ENCODE data around the gene UTP25. TPM values are rescaled to one million over a fixed set of nuclear protein-coding genes. Genes with fewer than 3 reads are reported as not detected.

UTP25 gene
- total and polyA plus RNA-seq, 12 donors: 2.2 to 11.6 (median 7.8) TPM

- intact Hi-C loops (cut with DNase I): no loop called here
- no peaks in the 10 kb centered on the region for H3K9me3 ChIP-seq (replicated peaks in 1 of 3)
- no peak overlapping the region for H3K27ac ChIP-seq
- no peak for DNase-seq
- TF ChIP-seq POLR2A (IDR thresholded peaks at IDR 0.05): no peak
- TF ChIP-seq CTCF (IDR thresholded peaks at IDR 0.05): no peak
- peaks cover 10 to 25% of the 10 kb centered on the region in 2 donors for H3K4me1 ChIP-seq (replicated peaks in 1 of 2)
- H3K4me3 ChIP-seq: no peak overlapping the region
- 80 to 88% (median 83%) methylated on average over 9 of the region's 9 CpGs for WGBS, 4 donors
- H3K36me3 ChIP-seq (replicated peaks in 1 of 2): peaks cover 0 to 6% of the 10 kb centered on the region in 2 donors
- H3K27me3 ChIP-seq: no peaks in the 10 kb centered on the region
Observed at GRCh38 chr1:209797978-209798639, 29.7 kb upstream of the UTP25 start.

- H3K27me3 ChIP-seq: no peaks in the 10 kb centered on the region
- 48 to 59% (median 56%) methylated on average over 5 of the region's 5 CpGs for WGBS, 4 donors
- peak overlapping the region in 4 of 5 donors; percentile 39 to 75 (median 68) for H3K27ac ChIP-seq
- intact Hi-C loops (cut with DNase I): no loop called here
- peak; percentile 37 to 70 (median 51) for DNase-seq
- H3K4me1 ChIP-seq (replicated peaks in 1 of 2): peaks cover 15 to 31% of the 10 kb centered on the region in 2 donors
- no peaks in the 10 kb centered on the region for H3K36me3 ChIP-seq (replicated peaks in 1 of 2)
- no peaks in the 10 kb centered on the region for H3K9me3 ChIP-seq (replicated peaks in 1 of 3)
- peak overlapping the region in 1 of 4 donors; percentile 4 for H3K4me3 ChIP-seq
- no peak for TF ChIP-seq POLR2A (IDR thresholded peaks at IDR 0.05)
- TF ChIP-seq CTCF (IDR thresholded peaks at IDR 0.05): no peak
Observed at GRCh38 chr1:209800984-209801834, 26.6 kb upstream of the UTP25 start.

GRCh38 chr1:209802117-209802779 lies 25.5 kb upstream of the UTP25 start:
- Histone ChIP-seq H3K27me3 (no peaks in the 10 kb centered on the region), H3K4me3 (peak overlapping the region in 1 of 4 donors; percentile 4), H3K4me1 (replicated peaks in 1 of 2) (peaks cover 19 to 38% of the 10 kb centered on the region in 2 donors), H3K9me3 (replicated peaks in 1 of 3) (no peaks in the 10 kb centered on the region), H3K36me3 (replicated peaks in 1 of 2) (no peaks in the 10 kb centered on the region), H3K27ac (peak overlapping the region in 4 of 5 donors; percentile 39 to 75 (median 68))
- peak in 6 of 7 donors; percentile 33 to 67 (median 52) for DNase-seq
- TF ChIP-seq POLR2A (IDR thresholded peaks at IDR 0.05): peak in 1 of 2 donors; percentile 58
- no peak for TF ChIP-seq CTCF (IDR thresholded peaks at IDR 0.05)
- intact Hi-C loops (cut with DNase I): no loop called here
- WGBS, 4 donors: 80 to 90% (median 85%) methylated on average over 4 of the region's 4 CpGs

GRCh38 chr1:209802780-209803152 lies 25.0 kb upstream of the UTP25 start:
- TF ChIP-seq CTCF (IDR thresholded peaks at IDR 0.05) (no peak), POLR2A (IDR thresholded peaks at IDR 0.05) (no peak)
- H3K4me1 ChIP-seq (replicated peaks in 1 of 2): peaks cover 21 to 43% of the 10 kb centered on the region in 2 donors
- WGBS, 4 donors: 80 to 89% (median 88%) methylated on average over 4 of the region's 4 CpGs
- intact Hi-C loops (cut with DNase I): no loop called here
- no peak overlapping the region for H3K4me3 ChIP-seq
- H3K36me3 ChIP-seq (replicated peaks in 1 of 2): no peaks in the 10 kb centered on the region
- H3K27ac ChIP-seq: peak overlapping the region in 3 of 5 donors; percentile 61 to 75 (median 74)
- H3K9me3 ChIP-seq (replicated peaks in 1 of 3): no peaks in the 10 kb centered on the region
- no peak for DNase-seq
- H3K27me3 ChIP-seq: no peaks in the 10 kb centered on the region

All from adrenal gland (tissue), 12 donors.